HG02642 (cell line): ENCODE measurements around the gene SRGAP2B.
"Not testable (repeated sequence)": the region's sequence is repeated elsewhere in the genome, so short reads cannot be mapped to it uniquely, and the experiment has no call there.

Experiments used
- ATAC-seq: cut with Tn5 transposase; IDR thresholded peaks from one replicate; pipeline ENCODE4 v1.9.1; 2021; ENCODE audit warnings: mild to moderate bottlenecking; ENCODE audit not compliant: unreplicated experiment, poor library complexity

Gene SRGAP2B

DNA sequence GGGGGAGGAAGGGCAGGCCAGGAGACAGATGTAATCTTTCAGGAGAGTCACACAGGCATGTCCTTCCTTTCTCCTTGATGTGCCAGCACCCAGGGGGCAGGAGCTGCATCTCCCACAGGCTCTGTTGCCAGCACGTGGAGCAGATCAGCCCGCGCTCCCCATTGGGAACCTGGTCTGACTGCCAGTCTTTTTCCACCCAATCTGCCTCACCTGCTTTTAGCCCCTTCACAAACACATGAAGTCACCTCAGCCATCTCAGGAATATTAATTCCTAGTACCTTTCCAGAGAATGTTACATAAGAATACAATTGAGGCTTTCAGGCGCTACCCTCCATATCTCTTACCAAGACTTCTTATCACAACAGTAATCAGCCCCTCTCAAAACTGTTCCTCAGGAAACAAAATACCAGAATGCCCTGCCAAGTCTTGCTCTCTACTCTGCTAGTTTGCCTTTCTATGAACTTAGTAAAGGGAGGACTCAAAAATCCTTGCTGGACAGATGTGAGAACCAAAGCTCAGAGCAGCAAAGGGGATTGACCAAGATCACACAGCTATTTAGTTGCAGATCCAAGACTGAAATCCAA lies 94.3 kb downstream of the SRGAP2B start:
- ATAC-seq: not testable (repeated sequence)

DNA sequence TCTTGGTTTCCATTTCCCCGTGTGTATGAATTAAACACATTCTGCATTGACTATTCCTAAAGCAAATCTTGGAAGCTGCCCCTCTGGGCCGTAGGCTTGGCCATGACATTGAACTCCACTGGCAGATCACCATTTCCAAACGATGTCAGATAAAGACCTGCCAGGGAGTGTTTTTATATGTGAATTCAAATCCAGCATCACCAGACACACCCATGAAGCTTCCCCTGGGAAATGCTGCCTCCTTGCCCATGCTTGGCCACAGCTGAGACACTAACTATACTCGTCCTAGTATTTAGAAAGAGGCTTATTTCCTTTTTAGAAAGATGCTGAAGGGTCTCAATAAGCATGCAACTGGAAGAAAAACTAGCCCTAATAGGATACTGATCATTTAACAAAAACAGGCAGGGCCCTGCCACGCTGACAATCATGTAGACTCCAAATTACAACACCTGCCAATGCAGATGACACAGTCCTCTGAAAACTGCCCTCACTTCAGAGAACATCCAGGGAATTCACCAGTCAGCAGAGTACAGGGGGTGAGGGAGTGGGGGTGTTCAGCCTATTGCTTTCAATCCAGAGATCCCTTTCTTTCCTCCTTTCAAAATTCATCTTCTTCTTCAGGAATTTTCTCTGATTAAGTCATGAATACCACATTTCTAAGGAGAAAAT lies 94.9 kb downstream of the SRGAP2B start:
- ATAC-seq: not testable (repeated sequence)

DNA sequence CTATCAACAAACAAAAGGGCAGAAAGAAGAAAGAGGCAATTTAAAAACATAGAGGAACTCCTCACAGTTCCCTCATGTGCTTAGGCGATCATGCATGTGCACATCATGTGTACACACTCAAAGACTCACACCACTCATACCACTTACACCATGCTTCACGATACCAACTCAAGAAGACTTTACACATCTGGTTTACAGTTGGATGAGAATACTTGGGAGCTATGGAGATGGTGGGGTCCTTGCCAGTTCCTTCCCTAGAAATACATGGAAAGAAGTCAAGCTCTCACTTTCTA lies 96.2 kb downstream of the SRGAP2B start:
- ATAC-seq: not testable (repeated sequence)

DNA sequence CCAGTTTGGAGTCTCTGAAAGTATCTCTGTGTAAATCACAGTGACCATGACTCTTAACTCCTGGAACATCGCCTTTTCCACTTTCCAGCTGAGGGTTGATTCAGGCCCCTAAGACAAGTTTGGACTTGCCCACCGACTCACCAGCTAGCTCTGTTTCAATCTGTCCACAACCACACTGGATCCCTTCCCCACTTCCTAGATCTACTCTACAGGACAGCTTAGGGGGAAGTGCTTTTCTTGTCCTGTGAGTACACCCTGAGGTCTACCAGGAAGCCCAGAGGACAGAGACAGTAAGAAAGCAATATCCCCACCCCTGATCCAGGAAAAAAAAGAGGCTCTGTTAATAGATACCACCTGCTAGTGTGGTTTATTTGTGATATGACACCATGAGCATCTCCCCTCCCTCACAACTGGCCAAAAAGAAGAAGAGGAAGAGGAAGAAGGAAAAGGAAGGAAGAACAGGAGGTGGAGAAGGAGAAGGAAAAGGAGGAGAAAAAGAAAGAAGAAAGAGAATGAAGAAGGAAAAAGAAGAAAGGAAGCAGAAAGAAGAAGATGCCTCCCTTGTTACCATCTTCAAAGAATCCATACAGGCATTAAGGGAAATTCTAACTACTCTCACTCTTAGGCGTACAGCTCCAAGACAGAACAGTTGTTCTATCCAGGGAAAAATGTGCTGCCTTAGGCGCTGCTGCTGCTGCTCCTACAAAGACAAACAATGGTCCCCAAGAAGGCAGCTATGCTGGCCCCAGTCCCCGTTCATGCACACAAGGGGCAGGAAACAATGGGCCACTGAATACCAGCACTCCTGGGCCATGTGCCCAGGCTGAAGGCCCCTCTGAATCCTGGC lies 96.8 kb downstream of the SRGAP2B start:
- ATAC-seq: not testable (repeated sequence)

DNA sequence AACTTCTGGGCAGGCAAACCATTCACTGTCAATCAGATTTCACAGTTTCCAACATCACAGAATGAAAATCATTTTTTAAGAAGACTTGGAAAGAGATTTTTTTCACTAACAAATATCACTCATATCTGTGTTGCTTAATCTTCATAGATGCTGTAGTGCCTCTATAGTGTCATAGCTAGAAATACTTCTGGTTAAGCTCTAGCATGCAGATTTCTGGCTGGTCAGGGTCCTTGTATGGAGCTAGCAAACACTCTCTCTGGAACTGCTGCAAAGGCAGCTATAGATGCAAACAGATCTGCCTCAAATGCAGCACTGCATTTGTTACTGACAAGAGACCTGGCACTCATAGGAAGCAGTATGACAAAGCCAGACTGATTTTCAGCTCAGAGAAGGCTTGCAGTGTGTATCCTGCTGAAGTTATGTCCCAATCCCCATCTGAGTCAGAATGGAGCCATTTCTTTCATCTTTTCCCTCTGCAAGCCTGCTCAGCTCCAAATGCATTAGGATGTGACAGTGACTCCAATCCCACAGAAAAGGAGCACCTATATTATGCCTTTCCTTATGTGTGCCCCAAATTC lies 99.2 kb downstream of the SRGAP2B start:
- ATAC-seq: not testable (repeated sequence)

DNA sequence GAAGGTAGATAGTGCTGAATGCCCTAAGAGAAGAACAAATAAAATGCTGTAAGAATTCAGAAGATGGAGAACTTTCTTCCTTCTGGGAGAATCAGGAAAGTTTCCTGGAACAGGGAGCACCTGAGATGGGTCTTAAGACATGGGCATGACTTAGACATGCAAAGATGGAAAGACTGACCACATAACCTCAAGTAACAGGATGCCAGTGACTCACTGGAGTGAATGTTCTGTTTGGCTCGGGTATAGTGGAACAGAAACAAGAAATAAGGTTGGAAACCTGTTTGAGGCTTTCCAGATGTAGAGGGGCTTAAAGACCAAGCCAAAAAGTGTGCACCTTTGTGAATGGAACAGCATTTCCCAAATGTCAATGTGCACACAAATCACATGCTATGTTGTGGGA lies 102.2 kb downstream of the SRGAP2B start:
- not testable (repeated sequence) for ATAC-seq

DNA sequence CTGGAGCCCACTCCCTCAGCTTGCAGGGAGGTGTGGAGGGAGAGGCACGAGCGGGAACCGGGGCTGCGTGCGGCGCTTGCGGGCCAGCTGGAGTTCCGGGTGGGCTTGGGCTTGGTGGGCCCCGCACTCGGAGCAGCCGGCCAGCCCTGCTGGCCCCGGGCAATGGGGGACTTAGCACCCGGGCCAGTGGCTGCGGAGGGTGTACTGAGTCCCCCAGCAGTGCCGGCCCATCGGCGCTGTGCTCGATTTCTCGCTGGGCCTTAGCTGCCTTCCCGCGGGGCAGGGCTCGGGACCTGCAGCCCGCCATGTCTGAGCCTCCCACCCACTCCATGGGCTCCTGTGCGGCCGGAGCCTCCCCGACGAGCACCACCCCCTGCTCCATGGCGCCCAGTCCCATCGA lies 104.5 kb downstream of the SRGAP2B start:
- ATAC-seq: not testable (repeated sequence)

DNA sequence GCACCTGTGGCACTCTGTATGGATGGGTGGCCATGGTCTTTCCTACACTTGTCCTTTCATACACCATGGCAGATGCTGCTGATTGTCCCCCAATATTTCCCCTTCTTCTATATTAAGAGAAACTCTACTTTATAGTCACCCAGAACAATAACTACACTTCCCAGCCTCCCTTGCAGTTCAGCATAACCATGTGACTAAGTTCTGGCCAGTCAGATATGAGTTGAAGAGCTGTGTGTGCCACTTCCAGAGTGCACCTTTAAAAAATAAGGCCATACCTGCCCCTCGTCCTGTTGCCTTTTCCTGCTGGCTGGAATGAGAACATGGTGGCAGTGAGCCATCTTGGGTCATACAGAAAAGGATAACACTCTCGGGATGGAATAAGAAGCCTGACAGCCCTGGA lies 108.0 kb downstream of the SRGAP2B start:
- not testable (repeated sequence) for ATAC-seq

DNA sequence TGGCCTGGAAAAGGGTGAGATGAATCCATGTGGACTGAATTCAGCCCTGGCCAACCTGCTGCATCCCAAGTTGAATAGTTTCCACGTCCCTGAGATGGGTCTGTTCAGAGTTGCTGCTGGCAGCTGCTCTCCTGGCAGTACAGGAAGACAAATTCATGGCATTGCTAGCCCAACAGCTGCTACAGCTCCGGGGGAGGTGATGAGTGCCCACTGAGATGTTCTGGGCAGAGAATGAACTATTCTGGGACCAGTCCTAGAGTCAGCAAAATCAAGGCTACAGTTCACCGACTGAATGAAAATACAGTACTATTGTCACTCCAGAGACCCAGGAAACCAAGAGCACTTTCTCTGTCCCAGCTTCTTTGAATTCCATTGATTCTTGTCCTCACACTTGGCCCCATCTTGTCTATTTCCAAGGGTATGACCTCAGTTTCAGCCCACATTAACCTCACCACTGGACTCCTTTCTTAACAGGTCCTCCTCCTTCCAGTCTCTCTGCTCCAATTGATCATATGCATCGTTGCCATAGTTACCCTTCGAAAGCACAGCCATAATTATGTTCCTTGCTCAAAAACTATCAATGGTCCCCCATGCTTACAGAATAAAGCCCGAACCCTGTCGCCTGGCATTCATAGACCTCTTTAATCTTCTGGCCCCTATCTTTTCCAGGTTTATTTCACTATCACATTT lies 108.8 kb downstream of the SRGAP2B start:
- ATAC-seq: not testable (repeated sequence)

DNA sequence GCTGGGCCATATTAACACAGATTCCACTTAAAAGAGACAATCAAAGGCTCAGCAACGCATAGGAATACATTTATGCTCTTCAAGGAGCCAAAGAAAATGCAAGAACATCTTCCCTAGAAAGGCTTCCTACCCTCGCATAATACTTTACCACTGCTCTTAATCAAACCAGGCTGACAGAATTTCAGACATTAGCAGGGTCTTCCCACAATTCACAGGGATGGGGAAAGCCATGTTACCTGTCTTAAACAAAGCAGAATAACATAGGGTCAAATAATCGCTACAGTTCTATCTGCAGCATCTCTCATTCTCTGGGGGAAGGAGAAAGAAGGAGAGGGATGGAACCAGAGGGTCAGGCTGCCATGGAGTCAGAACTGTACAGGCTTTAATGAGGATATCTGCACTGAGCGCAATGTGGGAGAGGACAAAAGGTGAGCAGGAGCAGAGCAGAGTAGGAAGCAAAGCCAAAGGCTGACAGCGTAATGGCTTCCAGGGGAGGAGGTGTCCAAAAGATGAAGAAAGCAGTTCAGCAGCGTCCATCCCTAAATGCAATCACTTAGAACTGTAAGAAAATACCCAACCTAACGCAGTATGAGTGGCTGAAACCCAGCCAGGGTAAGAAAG lies 109.5 kb downstream of the SRGAP2B start:
- not testable (repeated sequence) for ATAC-seq

DNA sequence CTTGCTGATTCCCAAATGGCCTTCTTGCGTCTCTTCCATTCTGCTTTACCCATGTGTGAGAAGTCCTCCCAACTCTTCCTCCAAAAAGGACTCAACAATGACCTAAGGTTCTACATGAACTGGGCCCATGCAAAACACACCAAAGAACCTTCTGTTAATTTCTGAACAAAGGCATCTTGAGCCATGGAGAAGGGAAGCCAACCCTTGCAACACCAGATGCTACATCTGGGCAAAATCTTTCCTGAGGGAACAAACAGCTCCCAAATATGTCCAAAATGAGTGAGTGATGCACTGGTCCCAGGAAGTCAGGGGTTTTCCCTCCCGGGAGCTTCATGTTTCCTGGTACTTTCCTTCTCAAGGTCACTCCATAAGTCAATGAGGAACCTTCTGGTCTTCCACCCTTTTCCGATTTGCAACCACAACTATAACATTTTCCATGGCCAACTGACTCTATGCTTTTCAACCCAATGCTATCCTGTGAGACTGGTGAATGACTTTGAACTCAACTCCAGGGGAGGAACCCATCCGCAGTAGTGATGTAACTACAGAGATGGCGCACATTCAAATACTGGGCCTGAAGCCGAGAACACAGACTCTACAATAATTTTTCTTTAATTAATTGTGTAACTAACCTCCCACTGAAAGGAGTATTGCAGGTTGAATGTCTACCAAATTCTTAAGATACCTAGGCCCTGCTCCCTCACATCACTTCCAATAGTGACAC lies 112.2 kb downstream of the SRGAP2B start:
- not testable (repeated sequence) for ATAC-seq

DNA sequence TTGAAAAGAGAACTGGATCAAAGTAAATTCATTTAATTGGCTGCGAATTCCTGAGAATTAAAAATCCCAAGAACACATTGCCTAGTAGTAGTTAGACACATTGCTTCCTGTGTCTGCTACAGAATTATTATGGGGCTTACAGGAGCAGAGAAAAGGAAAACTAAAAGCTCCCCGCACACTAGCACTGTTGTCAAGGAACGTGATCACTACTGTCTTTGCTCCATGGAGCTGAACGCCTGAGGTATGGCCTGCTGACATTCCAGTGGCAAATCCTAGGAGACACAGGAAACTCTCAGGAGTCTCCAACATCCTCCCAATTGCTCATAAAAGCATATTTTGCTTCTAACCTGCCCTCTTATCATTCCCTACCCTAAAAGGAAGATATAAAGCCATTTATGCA lies 114.0 kb downstream of the SRGAP2B start:
- ATAC-seq: not testable (repeated sequence)

DNA sequence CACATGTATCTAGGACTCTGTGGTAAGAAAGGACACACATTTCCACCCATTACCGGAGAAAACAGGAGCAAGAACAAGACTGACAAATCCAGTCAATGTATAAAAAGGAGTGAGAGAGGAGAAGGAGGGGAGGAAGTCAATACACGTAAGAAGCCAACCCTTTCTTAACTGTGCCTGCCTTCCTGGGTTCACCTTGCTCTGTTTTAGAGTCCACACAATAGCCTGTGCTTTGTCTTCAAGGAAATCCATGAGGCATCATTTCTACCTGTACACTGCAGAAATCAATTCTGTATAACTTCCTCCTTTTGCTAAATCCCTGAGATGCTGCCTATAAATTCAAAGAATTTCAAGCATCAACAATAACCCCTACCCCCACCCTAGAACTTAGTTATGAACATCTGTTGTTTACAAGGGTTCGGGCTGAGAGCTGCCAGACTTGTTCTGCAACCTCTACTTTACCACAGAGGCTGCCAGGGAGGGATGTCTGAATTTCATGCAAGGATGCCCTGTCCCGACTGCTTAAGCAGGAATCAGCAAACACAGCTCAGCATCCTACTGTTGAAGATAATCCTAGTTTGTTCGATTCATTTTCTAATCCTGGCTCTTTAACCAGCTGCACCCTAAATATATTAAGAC lies 115.0 kb downstream of the SRGAP2B start:
- ATAC-seq: not testable (repeated sequence)

DNA sequence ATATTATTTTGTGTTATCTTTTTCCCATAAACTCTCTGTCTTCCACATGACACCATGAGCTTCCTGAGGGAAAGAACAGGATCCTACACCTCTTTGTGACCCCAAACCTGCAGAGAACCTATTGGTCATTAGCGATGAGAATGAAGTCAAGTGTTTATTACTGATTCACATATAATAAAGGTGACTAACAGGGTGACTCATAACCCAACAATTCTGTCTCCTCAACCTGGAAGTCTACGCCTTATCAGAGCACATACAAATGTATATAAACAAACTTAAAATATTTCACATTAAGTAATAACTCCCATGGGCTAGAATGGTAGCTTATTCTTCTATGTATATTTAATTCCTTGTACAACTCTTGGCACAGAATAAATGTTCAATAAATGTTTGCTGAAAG lies 117.3 kb downstream of the SRGAP2B start:
- ATAC-seq: not testable (repeated sequence)

DNA sequence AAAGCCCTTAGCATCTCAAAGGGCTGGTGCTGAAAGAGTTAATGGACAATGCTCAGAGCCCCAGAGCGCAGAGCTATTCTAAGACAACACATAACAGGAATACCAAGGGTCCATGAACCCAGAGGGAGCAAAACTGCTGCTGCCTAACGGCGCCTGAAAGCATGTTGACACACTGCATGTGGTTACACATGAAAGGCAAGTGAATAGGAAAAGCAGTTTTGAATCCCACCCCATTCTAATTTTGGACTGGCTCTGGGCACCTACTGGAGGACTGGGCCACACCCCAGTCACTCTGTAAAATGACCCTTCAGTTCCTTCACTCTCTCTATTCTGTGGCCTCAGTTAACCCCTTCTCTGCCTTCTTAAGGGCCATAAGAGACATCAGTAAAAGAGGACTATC lies 123.2 kb downstream of the SRGAP2B start:
- ATAC-seq: not testable (repeated sequence)

DNA sequence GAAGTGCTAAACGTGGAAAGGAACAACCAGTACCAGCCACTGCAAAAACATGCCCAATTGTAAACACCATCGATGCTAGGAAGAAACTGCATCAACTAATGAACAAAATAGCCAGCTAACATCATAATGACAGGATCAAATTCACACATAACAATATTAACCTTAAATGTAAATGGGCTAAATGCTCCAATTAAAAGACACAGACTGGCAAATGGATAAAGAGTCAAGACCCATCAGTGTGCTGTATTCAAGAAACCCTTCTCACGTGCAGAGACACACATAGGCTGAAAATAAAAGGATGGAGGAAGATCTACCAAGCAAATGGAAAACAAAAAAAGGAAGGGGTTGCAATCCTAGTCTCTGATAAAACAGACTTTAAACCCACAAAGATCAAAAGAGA lies 128.6 kb downstream of the SRGAP2B start:
- ATAC-seq: not testable (repeated sequence)

DNA sequence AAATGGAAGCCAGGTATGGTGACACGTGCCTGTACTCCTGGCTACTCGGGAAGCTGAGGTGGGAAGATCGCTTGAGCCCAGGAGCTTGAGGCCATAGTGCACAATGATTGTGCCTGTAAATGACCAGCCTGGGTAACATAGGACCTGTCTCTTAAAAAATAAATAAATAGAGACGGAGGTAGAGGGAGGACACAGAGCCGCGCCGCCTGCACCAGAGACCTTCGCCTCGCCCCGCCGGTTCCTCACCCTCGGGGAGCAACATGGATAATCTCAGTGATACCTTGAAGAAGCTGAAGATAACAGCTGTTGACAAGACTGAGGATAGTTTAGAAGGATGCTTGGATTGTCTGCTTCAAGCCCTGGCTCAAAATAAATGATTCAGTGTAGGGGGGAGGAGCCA lies 130.4 kb downstream of the SRGAP2B start:
- ATAC-seq: not testable (repeated sequence)

DNA sequence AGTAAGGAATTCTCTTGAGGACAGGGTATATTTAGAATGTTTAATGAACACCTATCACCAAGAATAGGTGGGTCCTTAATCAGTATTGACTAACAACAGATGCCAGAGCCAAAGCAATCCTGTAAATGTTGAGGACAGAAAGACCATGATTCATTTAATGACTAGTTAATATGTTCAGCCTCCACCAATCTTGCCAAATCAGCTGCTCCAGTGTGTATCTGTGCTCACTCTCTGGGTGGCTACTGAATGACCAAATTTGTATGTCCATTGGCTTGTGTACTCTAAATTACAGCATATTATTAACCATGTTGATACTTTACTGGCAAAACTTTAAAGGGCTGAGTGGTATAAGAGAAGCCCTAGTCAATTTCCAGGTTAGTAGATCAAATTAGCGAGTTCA lies 130.9 kb downstream of the SRGAP2B start:
- not testable (repeated sequence) for ATAC-seq

DNA sequence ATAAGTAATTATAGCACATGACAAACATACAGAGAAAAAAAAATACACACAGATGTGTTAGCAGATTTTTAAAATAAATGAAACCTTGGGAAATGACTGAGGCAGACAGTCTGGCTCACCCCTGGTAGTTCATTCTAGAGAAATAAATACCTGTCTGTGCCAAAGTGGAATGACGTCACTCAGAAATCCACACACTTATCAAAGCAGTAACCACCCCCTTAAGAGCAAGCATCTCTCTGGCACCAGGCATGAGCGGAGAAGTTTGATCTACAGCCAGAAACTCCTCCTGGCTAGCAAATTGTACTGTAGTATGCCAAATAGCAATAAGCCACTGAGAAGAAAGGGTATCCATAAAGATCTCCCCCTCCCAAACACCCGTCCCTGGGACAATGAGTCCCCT lies 131.6 kb downstream of the SRGAP2B start:
- not testable (repeated sequence) for ATAC-seq
